Liver (tissue), 9 donors: Measurements from ENCODE around the gene RB1. TPM values are rescaled to one million over a fixed set of nuclear protein-coding genes. Genes with fewer than 3 reads are reported as not detected.
A peak's percentile ranks its signal among the peaks of the same experiment; 100 is the strongest.

Experiments used
- DNase-seq: peaks from one replicate; pipeline ENCODE4 v3.0.0-alpha.2; 2017; ENCODE audit warnings: low spot score
- H3K27ac ChIP-seq, 2 donors: one replicate each; pipeline ENCODE4 v1.7.0; 2013; ENCODE audit warnings: inconsistent platforms in 2 of 2, low read length in 2 of 2, control low read depth in 1 of 2, low read depth in 1 of 2, mild to moderate bottlenecking in 1 of 2
- H3K27me3 ChIP-seq, 4 donors: one replicate each; pipeline versions ENCODE4 v1.6.1 to v1.7.0; 2013; ENCODE audit warnings: low read length in 3 of 4, inconsistent platforms in 1 of 4, mild to moderate bottlenecking in 1 of 4, moderate library complexity in 1 of 4; ENCODE audit not compliant: control insufficient read depth in 4 of 4, insufficient read depth in 4 of 4
- H3K36me3 ChIP-seq, 4 donors: one replicate each; pipeline versions ENCODE4 v1.6.1 to v1.7.0; 2013; ENCODE audit warnings: low read length in 3 of 4, mild to moderate bottlenecking in 3 of 4, low read depth in 1 of 4, moderate library complexity in 1 of 4; ENCODE audit not compliant: control insufficient read depth in 4 of 4, insufficient read depth in 3 of 4
- H3K4me1 ChIP-seq, 4 donors: one replicate each; pipeline versions ENCODE4 v1.6.1 to v1.7.0; 2013; ENCODE audit warnings: low read length in 3 of 4, mild to moderate bottlenecking in 3 of 4, moderate library complexity in 1 of 4; ENCODE audit not compliant: control insufficient read depth in 4 of 4, insufficient read depth in 4 of 4
- H3K4me3 ChIP-seq, 3 donors: one replicate each; pipeline versions ENCODE4 v1.6.1 to v1.7.0; 2013; ENCODE audit warnings: low read length in 3 of 3, control low read depth in 1 of 3, low read depth in 1 of 3, mild to moderate bottlenecking in 1 of 3
- H3K9ac ChIP-seq, 2 donors: one replicate each; pipeline ENCODE4 v1.7.0; 2013; ENCODE audit warnings: low read length in 2 of 2, mild to moderate bottlenecking in 2 of 2, moderate library complexity in 2 of 2, control low read depth in 1 of 2, low read depth in 1 of 2
- H3K9me3 ChIP-seq, 4 donors: one replicate each; pipeline versions ENCODE4 v1.6.1 to v1.7.0; 2013; ENCODE audit warnings: low read length in 3 of 4; ENCODE audit not compliant: control insufficient read depth in 4 of 4
- ATF3 ChIP-seq: IDR thresholded peaks from 2 replicates; pipeline ENCODE4 v1.6.1; 2016; ENCODE audit warnings: antibody characterized with exemption
- CTCF ChIP-seq: fragments of 150-350 bp; IDR thresholded peaks from 2 replicates; pipeline ENCODE4 v1.5.1; 2017; ENCODE audit warnings: improper control_type of control experiment, low read depth, low read length; ENCODE audit not compliant: missing input control
- EGR1 ChIP-seq, 2 donors: IDR thresholded peaks; 2 replicates each; pipeline ENCODE4 v1.6.1; 2016 to 2018; ENCODE audit warnings: antibody characterized with exemption in 2 of 2, low read depth in 2 of 2
- FOXA1 ChIP-seq: IDR thresholded peaks from 2 replicates; pipeline ENCODE4 v1.6.1; 2016; ENCODE audit warnings: antibody characterized with exemption
- FOXA2 ChIP-seq: IDR thresholded peaks from 2 replicates; pipeline ENCODE4 v1.6.1; 2016; ENCODE audit warnings: antibody characterized with exemption
- GABPA ChIP-seq, 2 donors: IDR thresholded peaks in 1 of 2; conservative IDR thresholded peaks in 1 of 2; 2 replicates each; pipeline ENCODE4 v1.6.1; 2016; ENCODE audit warnings: antibody characterized with exemption in 2 of 2, mild to moderate bottlenecking in 1 of 2, moderate library complexity in 1 of 2
- HNF4A ChIP-seq, 2 donors: conservative IDR thresholded peaks; 2 replicates each; pipeline ENCODE4 v1.6.1; 2016; ENCODE audit warnings: antibody characterized with exemption in 2 of 2, mild to moderate bottlenecking in 2 of 2
- HNF4G ChIP-seq: IDR thresholded peaks from 2 replicates; pipeline ENCODE4 v1.6.1; 2016; ENCODE audit warnings: antibody characterized with exemption
- JUND ChIP-seq, 2 donors: IDR thresholded peaks; 2 replicates each; pipeline ENCODE4 v1.6.1; 2016; ENCODE audit warnings: antibody characterized with exemption in 2 of 2
- NR2F2 ChIP-seq: IDR thresholded peaks from 2 replicates; pipeline ENCODE4 v1.6.1; 2016; ENCODE audit warnings: antibody characterized with exemption
- RAD21 ChIP-seq, 2 donors: IDR thresholded peaks; 2 replicates each; pipeline ENCODE4 v1.6.1; 2016; ENCODE audit warnings: antibody characterized with exemption in 2 of 2, mild to moderate bottlenecking in 2 of 2
- RXRA ChIP-seq, 2 donors: IDR thresholded peaks; 2 replicates each; pipeline ENCODE4 v1.6.1; 2017 to 2018; ENCODE audit warnings: antibody characterized with exemption in 2 of 2, mild to moderate bottlenecking in 1 of 2
- SP1 ChIP-seq: IDR thresholded peaks from 2 replicates; pipeline ENCODE4 v1.6.1; 2018; ENCODE audit warnings: antibody characterized with exemption, mild to moderate bottlenecking
- YY1 ChIP-seq: IDR thresholded peaks from 2 replicates; pipeline ENCODE4 v1.6.1; 2016; ENCODE audit warnings: antibody characterized with exemption, mild to moderate bottlenecking
- WGBS: extraction: QIAGEN DNeasy Blood & Tissue Kit; methylation state at CpG from one replicate; pipeline ENCODE4 v1.1.7; 2013; 5-methylcytosine and 5-hydroxymethylcytosine counted together
- polyA plus RNA-seq, 2 donors: library from polyadenylated mRNA; stranded (reverse) in 1 of 2; unstranded in 1 of 2; fragments of 200-250 nt in 1 of 2; fragments of >200 nt in 1 of 2; fragmentation: Nextera tagmentation in 1 of 2; extraction: Ambion mirVana in 1 of 2; gene quantifications; one replicate each; pipeline versions ENCODE4 v1.2.1 to v1.2.3, GENCODE V29; 2013 to 2015
- total RNA-seq, 2 donors: library from RNA; depleted of rRNA; stranded (reverse); fragments of >200 nt; gene quantifications; one replicate each; pipeline ENCODE4 v1.2.3, GENCODE V29; 2014
- TF ChIP-seq, protein P1 (sequence below): IDR thresholded peaks from 2 replicates; pipeline ENCODE4 v1.6.1; 2016; ENCODE audit warnings: antibody characterized with exemption
- TF ChIP-seq, protein P2 (sequence below): IDR thresholded peaks from 2 replicates; pipeline ENCODE4 v1.6.1; 2016; ENCODE audit warnings: antibody characterized with exemption, mild to moderate bottlenecking
- donor health status: healthy.
- donor health status: healthy.
- donor health status: healthy.
- donor health status: healthy.
- donor health status: healthy.

Gene RB1
- total and polyA plus RNA-seq, 4 donors: 6.6 to 30.6 (median 8.9) TPM

GRCh38 chr13:48370815-48371214, 67.3 kb downstream of the RB1 start:
- no peak for DNase-seq
- Histone ChIP-seq H3K36me3 (peaks cover 0 to 4% (median 2%) of the 10 kb centered on the region in 4 donors), H3K9ac (no peak overlapping the region), H3K9me3 (no peaks in the 10 kb centered on the region), H3K4me3 (no peak overlapping the region), H3K4me1 (peaks cover 0 to 2% (median 0%) of the 10 kb centered on the region in 4 donors), H3K27me3 (no peaks in the 10 kb centered on the region), H3K27ac (no peak overlapping the region)
- TF ChIP-seq, protein P1, sequence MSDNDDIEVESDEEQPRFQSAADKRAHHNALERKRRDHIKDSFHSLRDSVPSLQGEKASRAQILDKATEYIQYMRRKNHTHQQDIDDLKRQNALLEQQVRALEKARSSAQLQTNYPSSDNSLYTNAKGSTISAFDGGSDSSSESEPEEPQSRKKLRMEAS: no peak
- peak; percentile 13 to 54 for TF ChIP-seq HNF4A (conservative IDR thresholded peaks at IDR 0.05)
- 56% methylated on average over 2 of the region's 2 CpGs for WGBS

DNA sequence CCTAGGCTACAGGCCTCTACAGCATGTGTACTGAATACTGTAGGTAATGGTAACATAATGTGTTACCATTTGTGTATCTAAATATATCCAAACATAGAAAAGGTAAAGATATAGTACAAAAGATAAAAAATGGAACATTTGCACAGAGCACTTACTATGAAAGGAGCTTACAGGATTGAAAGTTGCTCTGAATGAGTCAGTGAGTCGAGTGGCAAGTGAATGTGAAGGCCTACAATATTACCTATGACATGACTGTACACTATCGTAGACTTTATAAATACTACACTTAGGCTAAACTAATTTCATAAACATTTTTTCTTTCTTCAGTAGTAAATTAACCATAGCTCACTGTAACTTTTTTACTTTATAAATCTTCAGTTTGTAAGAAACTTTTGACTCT, 74.3 kb downstream of the RB1 start:
- H3K4me3 ChIP-seq: no peak overlapping the region
- peaks cover 0 to 8% (median 2%) of the 10 kb centered on the region in 4 donors for H3K36me3 ChIP-seq
- no peaks in the 10 kb centered on the region for H3K27me3 ChIP-seq
- no peak overlapping the region for H3K27ac ChIP-seq
- H3K4me1 ChIP-seq: no peaks in the 10 kb centered on the region
- H3K9me3 ChIP-seq: no peaks in the 10 kb centered on the region
- TF ChIP-seq FOXA1: no peak
- H3K9ac ChIP-seq: no peak overlapping the region
- 99% methylated on average over 2 of the region's 2 CpGs for WGBS
- DNase-seq: no peak

GRCh38 chr13:48380581-48380980, 77.0 kb downstream of the RB1 start:
- Histone ChIP-seq H3K27ac (no peak overlapping the region), H3K4me1 (no peaks in the 10 kb centered on the region), H3K9ac (no peak overlapping the region), H3K9me3 (no peaks in the 10 kb centered on the region), H3K36me3 (peaks cover 0 to 4% (median 2%) of the 10 kb centered on the region in 4 donors), H3K4me3 (no peak overlapping the region), H3K27me3 (no peaks in the 10 kb centered on the region)
- DNase-seq: no peak
- TF ChIP-seq EGR1 (IDR thresholded peaks at IDR 0.05; ENCODE audit: low read depth in 2 of 2): no peak
- no peak for TF ChIP-seq NR2F2
- TF ChIP-seq SP1: no peak

DNA sequence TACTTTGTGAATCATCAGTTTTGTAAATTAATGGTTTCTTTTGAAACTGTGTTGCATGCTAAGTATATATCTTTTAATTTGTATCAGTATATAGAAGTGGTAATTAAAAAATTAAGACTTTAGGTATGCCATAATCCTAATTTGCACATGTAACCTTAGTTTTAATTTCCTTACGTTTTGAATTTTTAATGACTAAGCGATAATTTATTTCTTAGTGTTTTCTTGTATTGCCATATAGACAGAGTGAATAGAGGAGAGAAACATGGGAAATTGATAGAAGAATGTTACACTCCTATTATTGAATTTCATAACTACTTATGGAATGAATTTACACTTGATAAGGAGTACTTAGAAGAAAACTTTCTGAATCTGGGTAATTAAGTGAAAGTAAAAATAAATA, 79.8 kb downstream of the RB1 start:
- no peak overlapping the region for H3K27ac ChIP-seq
- H3K4me3 ChIP-seq: no peak overlapping the region
- no peak for DNase-seq
- no peaks in the 10 kb centered on the region for H3K27me3 ChIP-seq
- H3K36me3 ChIP-seq: peaks cover 0 to 3% (median under 1%) of the 10 kb centered on the region in 4 donors
- TF ChIP-seq FOXA2 (no peak), GABPA (IDR thresholded peaks at IDR 0.05 in 1 of 2, conservative IDR thresholded peaks at IDR 0.05 in 1 of 2) (no peak), ATF3 (no peak), RXRA (IDR thresholded peaks at IDR 0.05) (no peak), SP1 (no peak), FOXA1 (no peak), HNF4A (conservative IDR thresholded peaks at IDR 0.05) (no peak), JUND (IDR thresholded peaks at IDR 0.05) (no peak), RAD21 (IDR thresholded peaks at IDR 0.05) (no peak), NR2F2 (no peak), HNF4G (no peak), YY1 (no peak), CTCF (no peak)
- TF ChIP-seq, protein P2, sequence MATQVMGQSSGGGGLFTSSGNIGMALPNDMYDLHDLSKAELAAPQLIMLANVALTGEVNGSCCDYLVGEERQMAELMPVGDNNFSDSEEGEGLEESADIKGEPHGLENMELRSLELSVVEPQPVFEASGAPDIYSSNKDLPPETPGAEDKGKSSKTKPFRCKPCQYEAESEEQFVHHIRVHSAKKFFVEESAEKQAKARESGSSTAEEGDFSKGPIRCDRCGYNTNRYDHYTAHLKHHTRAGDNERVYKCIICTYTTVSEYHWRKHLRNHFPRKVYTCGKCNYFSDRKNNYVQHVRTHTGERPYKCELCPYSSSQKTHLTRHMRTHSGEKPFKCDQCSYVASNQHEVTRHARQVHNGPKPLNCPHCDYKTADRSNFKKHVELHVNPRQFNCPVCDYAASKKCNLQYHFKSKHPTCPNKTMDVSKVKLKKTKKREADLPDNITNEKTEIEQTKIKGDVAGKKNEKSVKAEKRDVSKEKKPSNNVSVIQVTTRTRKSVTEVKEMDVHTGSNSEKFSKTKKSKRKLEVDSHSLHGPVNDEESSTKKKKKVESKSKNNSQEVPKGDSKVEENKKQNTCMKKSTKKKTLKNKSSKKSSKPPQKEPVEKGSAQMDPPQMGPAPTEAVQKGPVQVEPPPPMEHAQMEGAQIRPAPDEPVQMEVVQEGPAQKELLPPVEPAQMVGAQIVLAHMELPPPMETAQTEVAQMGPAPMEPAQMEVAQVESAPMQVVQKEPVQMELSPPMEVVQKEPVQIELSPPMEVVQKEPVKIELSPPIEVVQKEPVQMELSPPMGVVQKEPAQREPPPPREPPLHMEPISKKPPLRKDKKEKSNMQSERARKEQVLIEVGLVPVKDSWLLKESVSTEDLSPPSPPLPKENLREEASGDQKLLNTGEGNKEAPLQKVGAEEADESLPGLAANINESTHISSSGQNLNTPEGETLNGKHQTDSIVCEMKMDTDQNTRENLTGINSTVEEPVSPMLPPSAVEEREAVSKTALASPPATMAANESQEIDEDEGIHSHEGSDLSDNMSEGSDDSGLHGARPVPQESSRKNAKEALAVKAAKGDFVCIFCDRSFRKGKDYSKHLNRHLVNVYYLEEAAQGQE: no peak
- TF ChIP-seq, protein P1: no peak
- WGBS: 96% methylated on average over 2 of the region's 2 CpGs
- H3K9ac ChIP-seq: no peak overlapping the region
- no peaks in the 10 kb centered on the region for H3K4me1 ChIP-seq
- no peaks in the 10 kb centered on the region for H3K9me3 ChIP-seq
